ENCODE data around the gene C7orf57.

- TF ChIP-seq CTCF (IDR thresholded peaks at IDR 0.05) (no peak), POLR2AphosphoS5 (IDR thresholded peaks at IDR 0.05; ENCODE audit: low read depth, low read length) (peak; percentile 89), TCF7L2 (IDR thresholded peaks at IDR 0.05; ENCODE audit: low read depth, low read length) (peak; percentile 70), SIN3A (IDR thresholded peaks at IDR 0.05; ENCODE audit: borderline replicate concordance, insufficient read depth, low read depth, low read length) (no peak)
Observed at GRCh38 chr7:48084727-48085432, 49.5 kb downstream of the C7orf57 start.
